SK-N-SH (cell line): Measurements from ENCODE around the gene PLXNB3. TPM values are rescaled to one million over a fixed set of nuclear protein-coding genes. Genes with fewer than 3 reads are reported as not detected.
"Not testable (repeated sequence)": the region's sequence is repeated elsewhere in the genome, so short reads cannot be mapped to it uniquely, and the experiment has no call there.

Experiments used
- CTCF ChIA-PET: fragments of 300-600, 350-600 bp; formaldehyde crosslinking; extraction: SDS; loops from one replicate; lab custom pipeline; 2021; lab: Yijun Ruan, JAX
- POLR2A ChIA-PET: fragments of 350-600 bp; sonication (Branson Sonifier 250); formaldehyde crosslinking; extraction: SDS; loops from one replicate; lab custom pipeline; 2020; ENCODE audit warnings: antibody characterized with exemption, inconsistent platforms; lab: Yijun Ruan, JAX
- DNase-seq: peaks from one replicate; pipeline ENCODE4 v3.0.0; 2012
- H2AFZ ChIP-seq: fragments of 200-600 bp; sonication (generic); 2 replicates; pipeline ENCODE4 v1.8.1; 2016; ENCODE audit warnings: antibody characterized with exemption, mild to moderate bottlenecking, low read depth
- H3F3A ChIP-seq: fragments of 200-600 bp; sonication (generic); replicated peaks from 2 replicates; pipeline ENCODE3; 2016; ENCODE audit warnings: antibody characterized with exemption, mild to moderate bottlenecking; ENCODE audit not compliant: insufficient read depth
- H3K27ac ChIP-seq, 2 experiments: fragments of 200-500 bp in 1 of 2; fragments of 200-600 bp in 1 of 2; sonication (Bioruptor generic) in 1 of 2; sonication (generic), shearing (Covaris generic) in 1 of 2; 2 replicates each; pipeline versions ENCODE4 v1.5.1 to v1.6.1; 2014 to 2016; ENCODE audit warnings: low read depth in 2 of 2, inconsistent platforms in 1 of 2, low read length in 1 of 2, mild to moderate bottlenecking in 1 of 2, mixed read lengths in 1 of 2
- H3K27me3 ChIP-seq: fragments of 200-600 bp; sonication (generic), shearing (Covaris generic); 2 replicates; pipeline ENCODE4 v1.6.1; 2016; ENCODE audit warnings: mixed run types; ENCODE audit not compliant: insufficient read depth
- H3K36me3 ChIP-seq, 2 experiments: fragments of 200-500 bp in 1 of 2; fragments of 200-600 bp in 1 of 2; sonication (Bioruptor generic) in 1 of 2; sonication (generic) in 1 of 2; replicated peaks in 1 of 2; 2 replicates each; pipeline versions ENCODE3 to v1.5.1; 2014 to 2016; ENCODE audit warnings: low read length in 1 of 2, mild to moderate bottlenecking in 1 of 2; ENCODE audit not compliant: insufficient read depth in 2 of 2, control insufficient read depth in 1 of 2
- H3K4me1 ChIP-seq, 2 experiments: fragments of 200-500 bp in 1 of 2; fragments of 200-600 bp in 1 of 2; sonication (Bioruptor generic) in 1 of 2; sonication (generic), shearing (Covaris generic) in 1 of 2; 2 replicates each; pipeline versions ENCODE4 v1.5.1 to v1.6.1; 2014 to 2016; ENCODE audit warnings: low read depth in 1 of 2, low read length in 1 of 2, mixed run types in 1 of 2; ENCODE audit not compliant: insufficient read depth in 2 of 2, control insufficient read depth in 1 of 2
- H3K4me2 ChIP-seq: fragments of 200-600 bp; sonication (generic), shearing (Covaris generic); 2 replicates; pipeline ENCODE4 v1.6.1; 2017; ENCODE audit warnings: mixed run types
- H3K4me3 ChIP-seq, 2 experiments: fragments of 200-500 bp in 1 of 2; fragments of 200-600 bp in 1 of 2; sonication (Bioruptor generic) in 1 of 2; sonication (generic), shearing (Covaris generic) in 1 of 2; 2 replicates each; pipeline versions ENCODE4 v1.5.1 to v1.8.1; 2014 to 2016; ENCODE audit warnings: low read depth in 2 of 2, inconsistent platforms in 1 of 2, low read length in 1 of 2, mild to moderate bottlenecking in 1 of 2, mixed read lengths in 1 of 2, moderate library complexity in 1 of 2
- H3K79me2 ChIP-seq: fragments of 200-600 bp; sonication (generic); 2 replicates; pipeline ENCODE4 v1.8.1; 2017; ENCODE audit warnings: mild to moderate bottlenecking; ENCODE audit not compliant: insufficient read depth
- H3K9ac ChIP-seq: fragments of 200-600 bp; sonication (generic); 2 replicates; pipeline ENCODE4 v1.6.1; 2017; ENCODE audit warnings: mixed run types
- H3K9me2 ChIP-seq: fragments of 200-600 bp; sonication (generic); 2 replicates; pipeline ENCODE4 v1.6.1; 2017; ENCODE audit warnings: mixed run types
- H3K9me3 ChIP-seq: fragments of 200-600 bp; sonication (generic); 2 replicates; pipeline ENCODE4 v1.6.1; 2017; ENCODE audit warnings: mixed run types, mild to moderate bottlenecking, moderate library complexity
- H4K20me1 ChIP-seq: fragments of 200-600 bp; sonication (generic); 2 replicates; pipeline ENCODE4 v1.6.1; 2017; ENCODE audit warnings: mild to moderate bottlenecking, mixed run types; ENCODE audit not compliant: insufficient read depth
- CHD2 ChIP-seq: fragments of 150-350 bp; IDR thresholded peaks from 2 replicates; pipeline ENCODE4 v1.6.1; 2018; ENCODE audit warnings: low read length; ENCODE audit not compliant: partially characterized antibody
- EZH2phosphoT487 ChIP-seq: fragments of 200-600 bp; sonication (generic); IDR thresholded peaks from 2 replicates; pipeline ENCODE4 v1.6.1; 2017; ENCODE audit warnings: low read depth, mixed run types, mild to moderate bottlenecking, antibody characterized with exemption, moderate library complexity, borderline replicate concordance
- FOXJ3 ChIP-seq: sonication (generic); formaldehyde crosslinking; IDR thresholded peaks from 2 replicates; pipeline ENCODE4 v1.5.1; 2020; ENCODE audit warnings: mild to moderate bottlenecking, missing genetic modification reagents
- GABPA ChIP-seq: IDR thresholded peaks from 2 replicates; pipeline ENCODE4 v1.4.0; 2012; ENCODE audit warnings: low read depth, mild to moderate bottlenecking
- GATA2 ChIP-seq: sonication (generic); formaldehyde crosslinking; IDR thresholded peaks from 2 replicates; pipeline ENCODE4 v1.5.0; 2020; ENCODE audit warnings: mild to moderate bottlenecking, missing genetic modification reagents
- SIN3A ChIP-seq: IDR thresholded peaks from 2 replicates; pipeline ENCODE4 v1.6.1; 2012; ENCODE audit warnings: low read depth, mild to moderate bottlenecking, low read length, moderate library complexity, borderline replicate concordance
- WGBS: methylation state at CpG from one replicate; pipeline ENCODE4 v1.1.6; 2017; ENCODE audit warnings: low lambda C conversion rate; 5-methylcytosine and 5-hydroxymethylcytosine counted together
- polyA plus RNA-seq, 3 experiments: library from polyadenylated mRNA; depleted of rRNA; stranded (reverse); fragments of >200 nt; gene quantifications; 2 replicates each; pipeline ENCODE4 v1.2.3, GENCODE V29; 2012

Gene PLXNB3
- polyA plus RNA-seq, 1 of the 3 experiments (the other 2 are of a cell fraction) = 15.5 TPM

GRCh38 chrX:153814591-153815315 lies 50.7 kb downstream of the PLXNB3 start (continued):
- TF ChIP-seq EZH2phosphoT487 (no peak), CHD2 (no peak), SIN3A (no peak), GABPA (no peak)
- TF ChIP-seq, all 33 proteins: peak for 0

GRCh38 chrX:153816831-153817690 lies 53.0 kb downstream of the PLXNB3 start:
- TF ChIP-seq FOXJ3 (CRISPR knock-in tag) (no peak), GATA2 (CRISPR knock-in tag) (no peak)
- H3K4me1 ChIP-seq = peaks cover 0 to 34% of the 10 kb centered on the region in 2 experiments; a peak in 1 of 4 replicates
- POLR2A ChIA-PET = interaction anchor here (2.7 kb wide), 1 partner anchor 23 kb away, joined by 9 read pairs; the partner anchor contains the start of genes IDH3G and SSR4
- H3K9me2 ChIP-seq = no peaks in the 10 kb centered on the region
- no peak overlapping the region for H3K4me2 ChIP-seq
- no peaks in the 10 kb centered on the region for H3K36me3 ChIP-seq
- H3F3A ChIP-seq = no peaks in the 10 kb centered on the region
- no peak overlapping the region for H3K27ac ChIP-seq
- H3K9me3 ChIP-seq = no peaks in the 10 kb centered on the region
- H3K27me3 ChIP-seq = peaks cover 29% of the 10 kb centered on the region
- CTCF ChIA-PET = interaction anchor here (1.8 kb wide), 1 partner anchor 54 kb away, joined by 5 read pairs; no protein-coding TSS in a partner anchor
- no peak overlapping the region for H2AFZ ChIP-seq
- whole genome bisulfite sequencing = 66% methylated on average over 25 of the region's 25 CpGs
- H4K20me1 ChIP-seq = no peaks in the 10 kb centered on the region
- no peaks in the 10 kb centered on the region for H3K79me2 ChIP-seq
- DNase-seq = peak; percentile 29
- no peak overlapping the region for H3K9ac ChIP-seq
- H3K4me3 ChIP-seq = no peak overlapping the region

DNA sequence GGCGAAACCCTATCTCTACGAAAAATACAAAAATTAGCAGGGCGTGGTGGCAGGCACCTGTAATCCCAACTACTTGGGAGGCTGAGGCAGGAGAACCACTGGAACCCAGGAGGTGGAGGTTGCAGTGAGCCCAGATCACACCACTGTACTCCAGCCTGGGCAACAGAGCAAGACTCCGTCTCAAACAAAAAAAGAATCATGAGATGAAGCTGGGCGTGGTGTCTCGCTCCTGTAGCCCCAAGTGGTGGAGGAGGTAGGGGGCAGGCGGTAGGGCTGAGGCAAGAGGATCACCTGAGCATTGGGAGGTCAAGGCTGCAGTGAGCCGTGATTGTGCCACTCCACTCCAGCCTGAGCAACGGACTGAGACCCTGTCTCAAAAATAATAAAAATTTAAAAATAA lies 54.0 kb downstream of the PLXNB3 start:
- H3F3A ChIP-seq, H3K27ac ChIP-seq, H3K9ac ChIP-seq, H2AFZ ChIP-seq, H3K9me2 ChIP-seq, DNase-seq, H3K36me3 ChIP-seq, H3K9me3 ChIP-seq, H3K4me3 ChIP-seq, H3K4me2 ChIP-seq, H4K20me1 ChIP-seq, H3K79me2 ChIP-seq: not testable (repeated sequence)
- 69% methylated on average over 9 of the region's 9 CpGs for WGBS
- ChIA-PET POLR2A (interaction anchor here (0.7 to 2.7 kb wide), 3 partner anchors 8 to 104 kb away, joined by 3 to 9 read pairs (median 6); partner anchors contain the start of genes IDH3G and SSR4), CTCF (interaction anchor here (1.2 to 1.8 kb wide), 2 partner anchors 14 to 55 kb away, joined by 3 to 5 read pairs; no protein-coding TSS in a partner anchor)
- peaks cover 23% of the 10 kb centered on the region for H3K27me3 ChIP-seq
- H3K4me1 ChIP-seq = peaks cover 0 to 34% of the 10 kb centered on the region in 2 experiments; a peak in 1 of 4 replicates
